DMS153 (cell line): Measurements from ENCODE around the gene FBXO44.

Source experiments
- DNase-seq: peaks from one replicate; lab custom pipeline; 2025; lab: John Stamatoyannopoulos, UW

The FBXO44 gene

GRCh38 chr1:11659748-11660147 is 5.1 kb downstream of the FBXO44 start:
- DNase-seq = no peak

GRCh38 chr1:11661103-11661502 is 6.4 kb downstream of the FBXO44 start:
- no peak for DNase-seq

GRCh38 chr1:11664336-11665065 is 9.8 kb downstream of the FBXO44 start:
- no peak for DNase-seq

GRCh38 chr1:11668516-11668915 is 13.8 kb downstream of the FBXO44 start:
- no peak for DNase-seq

GRCh38 chr1:11670747-11671146 is 16.1 kb downstream of the FBXO44 start:
- DNase-seq = no peak

GRCh38 chr1:11671205-11671543 is 16.5 kb downstream of the FBXO44 start:
- DNase-seq = no peak

- DNase-seq = no peak
These were observed 17.0 kb downstream of the FBXO44 start for GRCh38 chr1:11671544-11672286.

GRCh38 chr1:11673089-11673769 is 18.6 kb downstream of the FBXO44 start:
- no peak for DNase-seq

GRCh38 chr1:11674488-11674887 is 19.8 kb downstream of the FBXO44 start:
- DNase-seq = no peak

- no peak for DNase-seq
These were observed 20.6 kb downstream of the FBXO44 start for GRCh38 chr1:11675325-11675724.

- DNase-seq = no peak
These were observed 21.9 kb downstream of the FBXO44 start for GRCh38 chr1:11676386-11677103.

- DNase-seq = no peak
These were observed 23.8 kb downstream of the FBXO44 start for GRCh38 chr1:11678442-11678841.

GRCh38 chr1:11680270-11681070 is 25.8 kb downstream of the FBXO44 start:
- no peak for DNase-seq

- DNase-seq = peak; percentile 75
These were observed 26.5 kb downstream of the FBXO44 start, which contains the start of gene MAD2L2 for GRCh38 chr1:11681071-11681771. Gene MAD2L2 (minus strand): TSS chr1:11681148. CDS start chr1:11680601, 547 bp downstream.

- no peak for DNase-seq
These were observed 27.7 kb downstream of the FBXO44 start for GRCh38 chr1:11682287-11682771.

- no peak for DNase-seq
These were observed 28.1 kb downstream of the FBXO44 start for GRCh38 chr1:11682799-11683198.

- DNase-seq = no peak
These were observed 29.4 kb downstream of the FBXO44 start for GRCh38 chr1:11684070-11684469.

- no peak for DNase-seq
These were observed 30.6 kb downstream of the FBXO44 start for GRCh38 chr1:11685210-11685752.

- no peak for DNase-seq
These were observed 33.8 kb downstream of the FBXO44 start for GRCh38 chr1:11688506-11688905.
